GM18511 (cell line): ENCODE measurements around the gene APBB2.

ENCODE experiments used
- ATAC-seq: cut with Tn5 transposase; IDR thresholded peaks from one replicate; pipeline ENCODE4 v1.9.1; 2021; ENCODE audit warnings: mild to moderate bottlenecking, moderate library complexity; ENCODE audit not compliant: unreplicated experiment

Gene APBB2

DNA sequence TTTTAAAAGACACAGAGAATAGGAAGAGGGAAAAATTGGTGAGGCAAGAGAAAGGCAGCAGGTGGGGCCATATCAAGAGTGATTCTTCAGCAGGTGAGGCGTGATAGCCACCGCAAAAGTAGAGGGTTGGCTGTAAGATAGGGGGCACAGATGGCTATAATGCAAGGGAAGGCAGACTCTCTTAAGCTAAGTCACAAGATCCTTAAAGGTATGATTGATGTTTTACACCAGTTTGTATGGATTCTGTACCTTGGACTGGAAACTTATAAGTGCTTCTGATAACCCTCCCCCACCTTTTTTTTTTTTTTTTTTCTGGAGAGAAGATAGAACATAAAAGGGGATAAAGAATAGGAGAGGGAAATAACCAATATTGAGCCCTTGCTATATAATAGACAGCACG is 424.6 kb downstream of the APBB2 start:
- no peak for ATAC-seq

GRCh38 chr4:40789031-40789430 is 425.3 kb downstream of the APBB2 start:
- no peak for ATAC-seq

DNA sequence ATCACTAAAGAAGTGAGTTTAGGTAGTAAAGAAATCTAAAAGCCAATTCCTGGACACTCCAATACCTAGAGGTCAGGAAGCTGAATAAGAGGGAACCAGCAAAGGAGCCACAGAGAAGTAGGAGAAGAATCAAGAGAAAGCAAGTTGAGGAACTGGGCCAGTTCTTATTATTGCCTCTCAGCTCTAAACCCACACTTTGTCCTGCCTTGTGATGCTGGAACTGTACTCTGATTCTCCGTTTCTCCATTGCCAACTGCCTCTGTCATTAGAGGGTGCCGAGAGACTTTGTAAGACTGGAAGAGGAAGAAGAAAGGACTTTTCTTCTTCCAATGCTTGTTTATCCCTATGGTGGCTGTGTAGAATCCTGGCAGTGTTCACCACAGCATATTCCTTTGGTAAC is 426.0 kb downstream of the APBB2 start:
- ATAC-seq = no peak

- no peak for ATAC-seq
Measured at GRCh38 chr4:40785727-40786126, 428.6 kb downstream of the APBB2 start.

DNA sequence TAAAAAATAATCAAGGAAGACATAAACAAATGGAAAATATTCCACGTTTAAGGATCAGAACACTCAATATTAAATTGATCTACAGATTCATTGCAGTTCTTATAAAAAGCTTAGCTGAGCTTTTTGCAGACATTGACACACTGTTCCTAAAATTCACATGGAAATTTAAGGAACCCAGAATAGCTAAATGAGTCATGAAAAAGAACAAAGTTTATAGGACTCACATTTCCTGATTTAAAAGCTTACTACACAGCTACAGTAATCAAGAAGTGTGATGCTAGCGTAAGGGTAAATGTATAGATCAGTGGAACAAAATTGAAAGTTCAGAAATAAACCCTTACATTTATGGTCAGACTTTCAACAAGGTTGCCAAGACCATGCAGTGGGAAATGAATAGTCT is 431.5 kb downstream of the APBB2 start:
- ATAC-seq = no peak

- ATAC-seq = no peak
Measured at GRCh38 chr4:40778090-40778489, 436.3 kb downstream of the APBB2 start.

DNA sequence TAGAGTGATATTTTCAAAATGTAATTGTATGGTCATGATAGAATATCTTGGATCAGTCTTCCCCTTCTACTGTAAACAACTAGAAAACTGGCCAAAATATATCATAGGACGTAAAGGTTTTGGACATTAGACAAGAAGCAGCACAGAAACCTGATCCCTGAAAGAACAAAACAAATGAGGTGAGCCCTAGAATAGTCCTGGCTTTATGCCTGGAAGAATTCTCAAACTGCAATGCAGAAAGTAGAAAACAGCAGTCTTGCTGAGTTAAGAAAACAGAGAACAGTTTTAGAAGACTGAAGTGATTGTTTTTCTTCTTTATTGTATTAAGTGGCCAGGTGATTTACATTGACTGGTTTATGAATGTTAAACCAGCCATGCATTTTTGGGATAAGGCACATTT is 445.1 kb downstream of the APBB2 start:
- ATAC-seq = no peak

- peak; percentile 100 for ATAC-seq
Measured at GRCh38 chr4:40763228-40763716, 451.1 kb downstream of the APBB2 start.
